Gastroesophageal sphincter (tissue), 3 donors: ENCODE results near the gene UST.

Experiments
- CTCF ChIP-seq, 4 experiments: fragments of 200-600 bp in 2 of 4; fragments of 450-650 bp in 2 of 4; sonication (generic) in 1 of 4; IDR thresholded peaks; one replicate each; pipeline ENCODE4 v1.5.1; 2017 to 2019; ENCODE audit warnings: antibody characterized with exemption in 4 of 4, mild to moderate bottlenecking in 2 of 4, moderate library complexity in 2 of 4
- EP300 ChIP-seq: sonication (generic); formaldehyde crosslinking; IDR thresholded peaks from one replicate; pipeline ENCODE4 v1.6.1; 2017; ENCODE audit warnings: antibody characterized with exemption, mild to moderate bottlenecking
- POLR2A ChIP-seq, 2 donors: fragments of 450-650 bp; IDR thresholded peaks; one replicate each; pipeline ENCODE4 v1.6.1; 2017; ENCODE audit warnings: antibody characterized with exemption in 2 of 2, mild to moderate bottlenecking in 2 of 2, moderate library complexity in 1 of 2
- POLR2AphosphoS5 ChIP-seq: sonication (generic); formaldehyde crosslinking; IDR thresholded peaks from one replicate; pipeline ENCODE4 v1.6.1; 2017; ENCODE audit warnings: antibody characterized with exemption

- TF ChIP-seq CTCF (IDR thresholded peaks at IDR 0.05) (no peak), EP300 (no peak), POLR2AphosphoS5 (no peak), POLR2A (IDR thresholded peaks at IDR 0.05) (no peak)
Measured at GRCh38 chr6:148762231-148762630, 15.4 kb downstream of the UST start.
